ENCODE data around the gene MEGF8. TPM values are rescaled to one million over a fixed set of nuclear protein-coding genes. Genes with fewer than 3 reads are reported as not detected.

Gene MEGF8
- total RNA-seq, 1 donor from 2014 or later, result 45.0 TPM

DNA sequence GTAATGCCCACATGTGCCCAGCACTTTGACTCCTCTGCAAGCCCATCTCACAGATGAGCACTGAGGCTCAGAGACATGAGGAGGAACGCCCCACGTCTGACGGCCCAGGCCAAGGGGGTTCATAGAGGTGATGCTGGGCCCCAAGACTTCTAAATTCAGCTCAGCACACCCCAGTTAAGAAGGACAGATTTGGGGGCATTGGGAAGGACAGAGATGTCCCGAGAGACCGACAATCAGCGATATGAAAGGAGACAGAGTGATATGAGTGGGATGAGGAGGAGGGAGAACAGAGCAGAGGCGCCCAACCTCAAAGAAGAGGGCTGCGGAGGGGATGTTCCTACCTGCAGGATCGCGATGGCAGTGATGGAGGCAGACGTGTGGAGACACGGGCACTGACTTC, 64.5 kb downstream of the MEGF8 start, which contains the start of gene CNFN:
Gene CNFN (minus strand): TSS at position 399 of the 400 bp plus-strand sequence. CDS start 1,260 bp downstream, outside the sequence.
- H3K36me3 ChIP-seq (ENCODE audit: control insufficient read depth, insufficient read depth, low read length), result no peaks in the 10 kb centered on the region
- no peak within 1 kb of the TSS for H3K4me3 ChIP-seq (ENCODE audit: low read depth, low read length)
- no peak for TF ChIP-seq CTCF (IDR thresholded peaks at IDR 0.05; ENCODE audit: insufficient read depth, low read length, poor library complexity, severe bottlenecking)
- H3K27me3 ChIP-seq (ENCODE audit: control insufficient read depth, insufficient read depth, low read length), result peaks cover 25% of the 10 kb centered on the region
- no peak for DNase-seq (ENCODE audit: low read depth)

GRCh38 chr19:42392165-42392564, 66.7 kb downstream of the MEGF8 start:
- H3K27me3 ChIP-seq (ENCODE audit: control insufficient read depth, insufficient read depth, low read length), result peaks cover 25% of the 10 kb centered on the region
- no peak for TF ChIP-seq CTCF (IDR thresholded peaks at IDR 0.05; ENCODE audit: insufficient read depth, low read length, poor library complexity, severe bottlenecking)
- DNase-seq (ENCODE audit: low read depth), result no peak
- no peak overlapping the region for H3K4me3 ChIP-seq (ENCODE audit: low read depth, low read length)
- no peaks in the 10 kb centered on the region for H3K36me3 ChIP-seq (ENCODE audit: control insufficient read depth, insufficient read depth, low read length)

- Histone ChIP-seq H3K27me3 (ENCODE audit: control insufficient read depth, insufficient read depth, low read length) (peaks cover 20% of the 10 kb centered on the region), H3K4me3 (ENCODE audit: low read depth, low read length) (no peak overlapping the region), H3K36me3 (ENCODE audit: control insufficient read depth, insufficient read depth, low read length) (no peaks in the 10 kb centered on the region)
- TF ChIP-seq CTCF (IDR thresholded peaks at IDR 0.05; ENCODE audit: insufficient read depth, low read length, poor library complexity, severe bottlenecking), result no peak
- DNase-seq (ENCODE audit: low read depth), result no peak
Measured at GRCh38 chr19:42394751-42395150, 69.3 kb downstream of the MEGF8 start.

DNA sequence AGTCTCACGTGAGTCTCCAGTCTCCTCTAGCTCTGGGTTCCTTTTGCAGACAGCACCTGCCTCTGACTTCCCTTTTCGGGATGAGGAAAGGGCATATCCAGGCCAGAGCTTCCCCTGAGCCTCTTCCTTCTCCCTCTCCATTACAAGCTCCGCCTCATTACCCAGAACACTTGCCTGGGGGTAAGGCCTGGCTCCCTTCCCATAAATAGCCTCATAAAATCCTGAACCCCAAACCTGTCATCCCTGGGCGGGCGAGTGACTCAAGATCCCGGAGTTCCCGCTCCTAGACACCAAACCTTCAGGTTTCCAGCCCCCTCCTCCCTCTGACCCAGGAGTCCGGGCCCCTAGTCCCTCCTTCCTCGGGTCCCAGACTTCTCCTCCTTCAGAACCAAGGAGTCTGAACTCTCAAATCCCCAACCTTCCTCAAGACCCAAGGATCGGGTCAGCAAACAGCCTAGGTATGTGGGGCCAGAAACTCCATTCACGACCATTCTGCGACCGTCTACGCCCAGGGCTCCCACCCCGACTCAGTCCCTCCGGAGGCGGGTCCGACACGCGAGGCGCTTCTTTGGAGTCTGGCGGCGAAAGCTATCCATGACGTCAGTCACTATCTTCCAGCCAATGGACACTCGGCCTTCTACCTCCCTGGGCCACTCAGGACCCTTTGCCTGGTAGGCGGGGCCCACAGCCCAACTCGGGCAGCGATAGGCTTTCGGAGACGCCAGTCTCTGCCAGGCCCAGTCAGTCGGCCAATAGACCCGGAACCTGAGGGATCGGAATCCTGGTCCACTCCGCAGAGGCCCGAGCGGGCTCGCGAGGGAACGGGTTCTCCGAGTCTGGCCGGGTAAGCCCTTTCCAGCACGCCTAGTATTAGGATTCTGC, 71.2 kb downstream of the MEGF8 start:
- Histone ChIP-seq H3K36me3 (ENCODE audit: control insufficient read depth, insufficient read depth, low read length) (no peaks in the 10 kb centered on the region), H3K4me3 (ENCODE audit: low read depth, low read length) (peak overlapping the region; percentile 54), H3K27me3 (ENCODE audit: control insufficient read depth, insufficient read depth, low read length) (peaks cover 3% of the 10 kb centered on the region)
- peak; percentile 98 for DNase-seq (ENCODE audit: low read depth)
- TF ChIP-seq CTCF (IDR thresholded peaks at IDR 0.05; ENCODE audit: insufficient read depth, low read length, poor library complexity, severe bottlenecking), result no peak

DNA sequence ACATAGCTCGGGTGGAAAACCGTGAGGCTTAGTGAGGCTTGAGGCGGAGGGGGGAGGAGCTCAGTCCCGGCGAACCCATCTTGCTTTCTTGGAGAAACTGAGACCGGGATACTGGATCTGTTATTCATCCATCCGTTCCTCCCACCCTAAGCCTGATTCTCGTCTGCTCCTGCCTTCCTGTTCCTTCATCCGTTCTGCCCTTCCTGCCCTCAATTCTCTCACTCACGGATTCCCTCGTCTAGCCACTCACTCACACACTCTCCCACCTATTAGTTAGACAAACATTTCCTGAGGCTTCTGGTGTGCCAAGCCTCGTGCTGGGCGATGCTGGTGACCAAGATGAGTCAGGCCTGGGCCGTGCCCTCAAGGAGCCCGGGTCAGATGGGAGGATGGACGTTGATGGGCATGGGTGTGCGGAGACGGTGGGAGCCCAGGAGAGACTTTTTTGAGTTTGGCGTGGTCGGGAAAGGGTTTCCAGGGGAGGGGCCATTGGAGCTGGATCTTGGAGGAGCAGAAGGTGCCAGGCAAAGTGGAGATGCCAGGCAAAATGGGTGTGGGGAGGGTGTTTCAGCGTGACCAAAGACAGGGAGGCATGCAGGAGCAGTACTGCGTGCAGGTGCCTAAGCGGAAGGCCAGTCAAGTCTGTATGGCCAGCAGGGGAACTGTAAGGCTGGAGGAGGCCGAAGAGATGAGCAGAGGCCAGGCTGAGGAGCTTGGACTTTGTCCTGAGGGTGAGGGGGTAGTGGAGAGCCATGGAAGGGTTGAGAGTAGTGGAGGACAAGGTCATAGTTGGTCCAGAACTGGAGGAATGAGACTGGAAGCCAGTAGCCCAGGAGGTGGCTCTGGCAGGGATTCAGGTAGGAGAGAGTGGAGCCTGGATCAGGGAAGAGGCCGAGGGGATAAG, 72.1 kb downstream of the MEGF8 start:
- H3K27me3 ChIP-seq (ENCODE audit: control insufficient read depth, insufficient read depth, low read length), result no peaks in the 10 kb centered on the region
- DNase-seq (ENCODE audit: low read depth), result no peak
- H3K36me3 ChIP-seq (ENCODE audit: control insufficient read depth, insufficient read depth, low read length), result no peaks in the 10 kb centered on the region

More for the DNA sequence above, 72.1 kb downstream of the MEGF8 start:
- no peak for TF ChIP-seq CTCF (IDR thresholded peaks at IDR 0.05; ENCODE audit: insufficient read depth, low read length, poor library complexity, severe bottlenecking)
- peak overlapping the region; percentile 54 for H3K4me3 ChIP-seq (ENCODE audit: low read depth, low read length)

All from kidney epithelial cell (primary cell).